Measurements from ENCODE around the gene SEMA5A. TPM values are rescaled to one million over a fixed set of nuclear protein-coding genes. Genes with fewer than 3 reads are reported as not detected.

SEMA5A gene
- total RNA-seq, 1 donor from 2014 or later, result 29.3 TPM

DNA sequence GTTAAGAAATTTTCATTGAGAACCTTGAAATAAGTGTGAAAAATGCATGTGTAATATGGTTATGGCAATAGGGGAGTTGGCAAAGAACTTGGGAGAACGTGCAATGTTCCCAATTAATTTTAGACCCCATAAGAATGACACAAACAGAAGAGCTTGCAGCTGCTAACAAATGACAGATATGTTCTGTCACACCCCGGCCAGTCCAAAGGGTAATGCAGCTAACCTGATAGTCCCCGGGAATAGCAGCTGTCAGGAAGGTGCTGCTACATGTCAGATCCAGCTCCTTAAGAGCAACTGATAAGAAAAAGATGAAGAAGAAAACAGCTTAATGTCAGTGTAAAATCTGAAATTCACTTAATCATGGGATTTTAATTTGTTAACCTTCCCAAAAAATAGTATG, 30.4 kb downstream of the SEMA5A start:
- DNase-seq (ENCODE audit: low spot score), result no peak

DNA sequence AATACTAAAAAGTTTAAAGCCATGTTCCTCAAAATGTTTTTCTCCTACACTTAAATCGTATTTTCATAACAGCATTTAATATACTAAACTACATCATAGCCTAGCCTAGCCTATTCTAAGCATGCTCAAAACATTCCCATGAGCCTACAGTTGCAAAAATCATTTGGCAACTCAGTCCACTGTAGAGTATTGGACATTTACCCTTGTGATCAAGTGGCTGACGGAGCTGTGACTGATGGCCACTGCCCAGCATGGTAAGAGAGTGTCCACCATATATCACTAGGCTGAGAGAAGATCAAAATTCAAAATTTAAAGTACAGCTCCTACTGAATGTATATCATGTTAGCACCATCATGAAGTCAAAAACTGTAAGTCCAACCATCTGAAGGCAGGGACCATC, 30.9 kb downstream of the SEMA5A start:
- DNase-seq (ENCODE audit: low spot score), result no peak

DNA sequence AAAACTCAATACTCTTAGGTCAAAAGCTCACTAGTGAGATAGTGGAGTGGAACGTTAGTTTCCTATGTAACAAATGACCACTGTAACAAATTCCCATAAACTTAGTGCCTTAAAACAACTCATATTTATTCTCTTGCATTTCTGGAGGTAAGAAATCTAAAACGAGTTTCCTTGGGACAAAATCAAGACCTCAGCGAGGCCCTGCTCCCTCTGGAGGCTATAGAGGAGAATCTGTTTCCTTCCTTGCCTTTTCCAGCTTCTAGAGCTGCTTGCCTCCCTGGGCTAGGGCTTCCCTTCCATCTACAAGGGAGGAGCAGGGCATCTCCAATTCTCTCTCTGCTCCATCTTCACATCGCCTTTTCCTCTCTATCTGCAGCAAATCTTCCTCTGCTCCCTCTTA, 32.0 kb downstream of the SEMA5A start:
- no peak for DNase-seq (ENCODE audit: low spot score)

DNA sequence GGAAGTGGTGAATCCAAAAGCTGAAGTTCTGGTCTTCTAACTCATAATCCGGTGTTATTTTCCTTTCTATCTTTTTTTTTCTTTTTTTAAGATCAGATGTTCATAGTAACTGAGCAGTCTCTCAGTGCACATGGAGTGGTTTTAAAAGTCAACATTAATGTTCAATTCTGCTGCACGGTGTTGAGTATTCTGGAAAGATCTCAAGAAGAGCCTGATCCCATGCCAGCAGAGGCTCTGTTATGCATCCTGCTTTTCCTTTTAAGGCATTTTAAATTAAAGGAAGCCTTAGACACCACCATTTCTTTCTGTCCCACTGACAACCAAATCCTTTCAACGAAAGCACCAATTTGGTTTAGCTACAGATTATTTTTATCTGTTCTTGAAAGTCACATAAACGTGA, 33.4 kb downstream of the SEMA5A start:
- no peak for DNase-seq (ENCODE audit: low spot score)

DNA sequence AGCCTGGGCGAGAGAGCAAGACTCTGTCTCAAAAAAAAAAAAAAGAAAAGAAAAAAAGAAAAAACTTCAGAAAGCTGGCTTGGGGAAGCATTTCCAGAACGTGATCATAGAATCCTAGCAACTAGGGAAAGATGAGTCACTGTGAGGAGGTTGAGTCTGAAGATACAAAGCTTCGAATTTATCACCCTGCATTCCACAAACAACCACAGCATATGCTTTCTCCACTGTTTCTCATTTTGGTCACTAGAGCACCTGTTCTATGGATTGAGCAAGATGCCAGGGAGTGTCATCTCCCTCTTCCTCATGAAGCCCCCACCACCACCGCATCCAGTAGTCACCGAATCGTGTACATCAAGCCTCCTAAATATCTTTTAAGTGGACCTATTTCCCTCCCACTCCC, 37.9 kb downstream of the SEMA5A start:
- no peak for DNase-seq (ENCODE audit: low spot score)

DNA sequence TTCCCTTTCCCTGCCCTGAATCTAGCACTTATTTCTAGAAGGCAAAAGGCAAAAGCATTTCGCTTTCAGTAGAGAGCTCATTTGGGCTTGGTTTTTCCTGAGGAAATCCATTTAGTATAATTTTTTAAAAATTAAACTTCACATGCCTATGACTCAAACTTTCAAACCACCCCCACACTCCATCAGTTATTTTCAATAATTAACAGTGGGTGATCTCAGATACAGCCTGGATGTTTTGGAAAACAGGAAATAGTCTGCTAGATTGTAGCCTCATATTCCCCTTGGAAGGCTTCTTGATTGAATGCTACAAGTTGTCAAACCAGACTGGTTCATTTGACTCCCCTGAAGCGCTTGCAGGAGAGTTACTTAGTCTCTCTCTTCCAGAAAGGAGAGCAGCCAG, 40.6 kb downstream of the SEMA5A start:
- DNase-seq (ENCODE audit: low spot score), result no peak

DNA sequence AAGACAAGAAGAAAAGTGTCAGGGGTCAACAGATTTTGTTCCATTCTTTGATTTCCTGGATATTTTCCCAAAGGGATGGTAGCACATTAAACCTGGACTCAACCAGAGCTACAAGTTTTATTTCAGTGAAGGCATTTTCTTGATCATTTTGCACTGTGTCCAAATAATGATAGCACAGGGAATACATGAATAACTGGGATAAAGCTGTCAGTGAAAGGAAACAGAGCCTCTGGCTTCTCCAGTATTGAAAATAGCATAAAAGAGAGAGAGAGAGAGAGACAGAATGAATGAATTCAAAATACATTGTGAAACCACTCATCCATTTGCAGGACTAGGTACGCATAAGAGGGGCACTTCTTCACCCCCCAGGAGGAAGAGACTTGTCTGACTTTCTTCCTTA, 43.0 kb downstream of the SEMA5A start:
- no peak for DNase-seq (ENCODE audit: low spot score)

DNA sequence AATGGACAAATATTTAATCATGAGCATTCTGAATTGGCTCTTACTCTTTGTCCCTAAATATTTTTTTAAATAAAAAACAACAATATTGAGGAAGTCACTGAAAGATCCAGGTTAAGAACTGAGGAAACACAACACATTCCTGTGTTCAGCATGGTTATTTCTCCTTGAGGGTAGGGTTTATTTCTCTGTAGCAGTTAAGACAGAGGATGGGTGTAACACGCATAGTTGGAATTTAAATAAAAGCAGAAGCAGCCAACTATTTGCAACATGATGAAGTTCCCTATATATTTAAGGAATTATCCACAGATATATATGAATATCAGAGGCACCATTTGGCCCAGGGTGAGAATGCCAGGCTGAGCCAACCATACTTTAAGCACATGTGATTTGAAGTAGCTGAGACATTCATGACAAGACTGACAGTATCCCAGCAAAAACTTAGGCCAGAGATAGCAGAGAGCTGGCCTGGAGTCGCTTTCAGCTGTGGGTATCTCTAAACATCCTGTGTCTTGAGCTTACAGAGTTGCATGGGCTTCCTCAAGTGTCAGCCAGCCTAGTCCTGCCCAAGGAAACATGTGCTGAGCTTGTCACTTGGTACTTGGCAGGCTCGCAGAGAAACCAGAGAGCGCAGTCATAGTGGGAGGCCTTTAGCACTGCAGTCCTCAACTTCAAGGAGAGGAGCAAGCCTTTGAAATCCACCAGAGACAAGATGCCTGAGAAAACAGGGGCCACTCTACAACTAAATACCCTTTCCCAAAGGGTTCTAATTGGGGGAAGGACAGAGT, 43.6 kb downstream of the SEMA5A start:
- no peak for DNase-seq (ENCODE audit: low spot score)

DNA sequence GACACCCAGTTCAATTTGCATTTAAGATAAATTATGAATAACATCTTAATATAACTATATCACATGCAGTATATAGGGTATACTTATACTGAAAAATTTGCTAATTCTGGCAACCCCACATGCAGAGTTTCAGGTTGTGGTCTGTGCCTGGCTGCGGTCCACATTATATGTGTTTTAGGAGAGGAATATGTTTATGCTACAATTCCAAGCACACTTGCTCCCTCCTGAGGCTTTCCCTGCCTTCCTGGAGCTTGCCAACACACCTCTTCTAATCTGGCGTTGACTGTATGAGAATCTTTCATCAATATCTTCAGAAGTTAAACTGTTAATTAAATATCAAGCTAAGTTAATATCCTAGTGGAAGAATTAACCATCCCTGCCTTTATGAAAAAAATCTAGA, 45.2 kb downstream of the SEMA5A start:
- DNase-seq (ENCODE audit: low spot score), result no peak

DNA sequence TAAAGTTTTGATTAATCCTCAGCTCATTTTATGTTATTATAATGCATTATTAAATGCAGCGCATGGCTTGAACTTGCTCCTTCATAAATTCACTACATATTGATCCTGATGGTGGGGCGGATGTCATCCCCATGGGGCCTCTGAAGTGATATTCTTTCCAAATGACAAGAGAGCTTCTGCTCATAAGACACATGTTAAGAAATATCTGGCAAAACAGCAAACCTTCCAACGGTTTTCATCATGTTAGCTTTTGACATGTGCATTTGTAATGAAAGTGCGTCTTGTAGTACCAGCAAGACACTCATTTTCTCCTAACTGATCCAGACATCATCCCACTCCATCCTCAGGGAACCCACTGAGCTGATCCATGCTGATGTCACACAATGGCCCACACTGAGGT, 45.7 kb downstream of the SEMA5A start:
- DNase-seq (ENCODE audit: low spot score), result no peak

DNA sequence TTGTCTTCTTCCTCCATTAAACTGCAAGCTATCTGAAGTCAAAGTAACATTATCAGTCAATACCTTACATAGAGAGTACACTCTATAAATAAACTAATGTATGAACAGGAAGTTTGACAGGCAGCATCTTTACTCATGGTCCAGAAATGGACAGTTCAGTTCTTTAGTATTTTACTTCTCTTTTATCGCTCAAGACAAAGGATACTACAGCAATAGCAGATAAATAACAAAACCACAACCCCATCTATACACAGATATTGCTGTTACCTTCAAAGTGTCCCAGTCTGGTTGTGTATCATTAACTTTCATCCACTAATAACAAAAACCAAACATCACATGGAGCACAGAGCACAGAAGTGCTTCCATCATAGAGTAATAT, 46.4 kb downstream of the SEMA5A start:
- no peak for DNase-seq (ENCODE audit: low spot score)

DNA sequence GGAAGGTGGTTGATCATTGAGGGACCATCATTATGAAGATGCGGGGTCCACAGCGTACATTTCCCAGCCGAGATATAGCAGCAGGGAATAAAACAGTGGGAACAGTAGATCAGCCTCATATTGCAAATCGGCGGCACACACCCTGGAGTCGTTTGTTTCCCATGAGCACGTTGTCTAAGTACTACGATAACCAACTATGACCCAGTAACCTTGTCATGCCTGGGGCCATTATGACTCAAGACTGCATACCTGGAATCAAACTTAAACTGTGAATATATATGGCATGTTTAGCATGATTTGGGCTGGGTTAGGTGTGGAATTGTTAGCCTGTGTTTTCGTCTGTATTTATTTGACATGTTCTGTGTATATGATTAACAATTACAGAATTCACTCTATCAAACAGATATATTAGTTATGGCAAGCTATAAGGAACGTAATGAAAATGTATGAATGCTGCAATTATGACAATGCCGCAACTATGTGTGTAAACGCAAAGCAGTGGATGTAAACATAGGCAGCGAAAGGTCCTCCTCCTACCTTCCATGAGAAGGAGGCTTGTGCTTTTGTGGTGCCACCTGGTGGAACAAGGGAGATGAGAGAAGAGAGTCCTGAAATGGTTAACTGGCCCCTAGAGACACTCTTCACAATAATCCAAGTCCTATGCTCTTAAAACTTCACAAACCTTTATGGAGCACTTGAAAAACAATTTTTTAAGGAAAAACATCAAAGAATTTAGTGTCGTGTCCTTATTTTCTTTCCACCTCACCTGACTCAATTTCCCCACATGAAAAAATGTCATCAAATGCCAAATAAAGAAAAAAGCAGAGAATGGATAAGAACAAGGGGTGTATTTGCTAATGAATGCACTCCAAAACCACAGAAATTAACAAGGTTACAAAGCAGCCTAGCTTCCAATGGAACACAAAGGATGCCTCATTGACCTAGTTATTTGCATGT, 47.1 kb downstream of the SEMA5A start:
- DNase-seq (ENCODE audit: low spot score), result no peak

DNA sequence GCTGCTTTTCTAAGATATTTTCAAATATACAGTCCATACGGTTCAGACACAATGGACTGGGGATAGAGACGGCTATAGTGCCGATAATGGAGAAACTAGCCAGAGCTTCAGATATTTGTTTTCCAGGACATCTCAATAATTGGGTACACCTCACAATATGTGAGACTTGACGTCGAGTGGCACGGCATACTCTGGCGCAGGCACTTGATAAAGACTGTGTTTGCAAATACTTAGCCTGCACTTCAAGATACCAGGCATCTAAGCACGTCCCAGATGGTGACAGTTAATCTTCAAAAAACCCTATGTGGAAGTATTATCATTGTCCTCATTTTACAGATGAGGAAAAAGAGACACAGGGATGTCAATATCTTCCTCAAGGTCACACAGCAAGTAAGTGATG, 48.5 kb downstream of the SEMA5A start:
- no peak for DNase-seq (ENCODE audit: low spot score)

DNA sequence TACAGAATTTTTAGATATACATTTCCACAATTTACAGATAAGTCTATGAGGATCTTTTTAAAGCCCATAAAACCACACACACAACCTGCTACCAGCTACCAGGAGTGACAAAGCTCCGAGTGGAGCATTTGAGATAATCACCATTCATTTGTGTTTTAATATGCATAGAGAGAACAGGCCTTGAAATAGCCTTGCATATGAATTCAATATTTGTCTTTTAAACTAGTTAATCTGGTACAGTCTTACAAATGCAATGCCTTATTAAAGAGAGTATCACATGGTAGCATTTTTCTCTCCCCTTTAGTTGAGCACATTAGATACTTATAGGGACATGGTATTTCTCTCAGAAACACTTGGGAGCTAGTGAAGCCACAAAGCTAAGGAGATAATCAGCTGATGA, 49.1 kb downstream of the SEMA5A start:
- DNase-seq (ENCODE audit: low spot score), result no peak

DNA sequence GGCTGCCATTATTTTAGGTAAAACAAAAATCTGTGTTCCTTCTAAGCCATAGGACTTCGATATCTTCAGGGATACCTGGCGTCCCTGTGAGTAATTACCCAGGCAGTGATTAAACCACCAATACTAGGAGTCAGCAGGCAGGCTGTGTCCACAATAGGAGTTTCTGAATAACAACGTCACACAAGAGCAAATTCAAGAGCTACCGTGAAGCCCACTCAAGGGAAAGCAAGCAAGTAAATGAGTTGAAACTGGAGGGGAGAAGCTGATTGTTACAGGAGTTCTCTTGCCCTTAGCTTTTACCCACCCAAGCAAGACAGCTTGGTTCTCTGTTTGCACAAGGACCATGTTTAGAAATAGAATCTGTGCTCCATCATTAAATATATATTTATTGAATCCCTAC, 50.8 kb downstream of the SEMA5A start:
- no peak for DNase-seq (ENCODE audit: low spot score)

DNA sequence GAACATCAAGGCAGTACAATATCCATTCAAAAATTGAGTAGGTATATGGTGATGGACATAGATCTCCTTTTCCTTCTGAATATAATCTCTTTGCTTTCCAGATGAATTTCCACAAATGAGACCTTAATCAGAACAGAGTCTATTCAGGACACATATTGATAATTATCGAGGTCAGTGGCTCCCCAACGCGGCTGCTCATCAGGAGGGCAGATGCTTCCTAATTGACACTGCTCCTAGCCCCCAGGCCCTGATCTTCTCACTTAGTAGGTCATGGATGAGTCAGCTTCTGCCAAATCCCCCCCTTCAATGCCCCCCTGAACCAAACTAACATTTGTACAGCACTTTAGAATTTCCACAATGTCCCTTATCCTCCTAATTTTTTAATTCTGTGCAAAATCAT, 51.6 kb downstream of the SEMA5A start:
- DNase-seq (ENCODE audit: low spot score), result no peak

DNA sequence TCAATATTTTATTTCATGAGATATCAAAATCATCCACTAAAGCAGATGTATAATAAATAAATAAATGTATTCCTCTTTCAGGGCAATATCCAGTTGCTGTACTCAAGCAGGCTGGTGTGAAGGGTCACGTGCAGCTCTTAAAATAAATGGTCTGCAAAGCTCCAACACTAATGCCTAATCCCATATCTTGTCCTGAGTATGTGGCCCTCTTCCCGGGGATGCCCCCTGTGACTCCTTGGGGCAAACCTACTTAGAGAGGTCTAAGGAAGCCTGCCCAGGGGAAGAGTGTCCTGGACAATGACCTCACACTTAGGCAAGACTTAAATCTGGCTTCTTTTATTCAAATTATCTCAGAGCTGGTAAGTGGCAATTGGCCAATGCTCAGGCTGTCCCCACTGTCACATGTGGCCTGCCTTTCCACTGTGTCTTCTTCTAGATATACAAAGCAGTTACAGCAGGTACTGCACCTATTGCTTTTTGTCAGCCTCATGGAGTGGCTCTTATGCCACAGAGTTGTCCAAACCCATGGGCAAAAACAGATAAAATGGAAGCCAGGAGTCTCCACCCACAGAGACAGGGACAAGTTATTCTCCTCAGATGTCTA, 55.3 kb downstream of the SEMA5A start:
- DNase-seq (ENCODE audit: low spot score), result no peak

DNA sequence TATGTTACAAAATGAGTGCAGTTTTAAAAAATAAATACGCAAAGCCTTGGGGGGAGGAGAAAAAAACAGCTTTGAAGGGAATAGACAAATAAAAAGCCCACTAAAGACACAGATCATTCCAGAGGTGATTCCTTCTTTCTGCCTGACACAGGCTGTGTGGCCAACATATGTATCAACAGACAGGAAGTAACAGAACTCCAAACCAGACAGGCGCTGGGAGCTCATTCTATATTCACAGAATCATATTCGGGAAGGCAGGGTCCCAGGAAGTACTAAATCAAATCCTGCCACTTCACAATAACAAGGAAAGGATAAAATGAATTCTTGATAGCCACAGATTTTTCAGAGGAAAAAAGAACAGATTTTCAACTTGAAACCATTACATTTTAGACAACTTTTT, 62.1 kb downstream of the SEMA5A start:
- DNase-seq (ENCODE audit: low spot score), result no peak

DNA sequence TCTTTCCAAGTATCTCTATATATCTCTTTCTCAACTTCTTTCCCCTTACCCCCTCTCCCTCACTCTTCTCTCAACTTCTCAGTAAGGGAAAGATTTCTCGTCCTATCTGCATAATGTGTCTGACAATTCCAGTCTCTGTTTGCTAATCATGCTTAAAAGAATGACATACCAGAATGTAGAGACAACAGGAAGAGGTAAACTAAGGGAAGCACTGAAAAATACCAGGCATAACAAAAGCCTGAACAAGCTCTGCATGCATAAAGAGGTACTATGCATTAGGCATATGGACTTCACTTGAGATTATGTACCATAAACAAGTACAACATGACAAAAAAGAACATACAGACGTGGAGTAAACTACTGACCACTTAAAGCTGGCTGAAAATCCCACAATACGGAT, 62.6 kb downstream of the SEMA5A start:
- DNase-seq (ENCODE audit: low spot score), result no peak

DNA sequence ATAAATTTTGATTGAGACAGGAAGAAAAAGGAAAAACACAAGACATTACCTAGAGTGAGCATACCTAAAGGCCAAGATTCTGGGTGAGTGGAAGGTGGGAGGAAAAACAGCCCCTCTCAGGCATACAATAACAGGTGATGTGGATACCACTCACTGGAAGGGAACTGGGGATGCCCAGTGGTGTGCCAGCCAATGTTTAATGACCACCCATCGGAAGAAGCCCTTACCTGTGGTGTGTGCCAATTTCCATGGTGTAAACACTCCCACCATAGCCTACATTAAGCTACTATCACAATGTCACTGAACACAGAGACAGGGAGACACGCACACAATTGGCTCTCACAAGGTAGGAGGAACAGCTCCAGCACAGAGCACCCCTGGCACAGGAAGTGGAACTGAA, 63.5 kb downstream of the SEMA5A start:
- DNase-seq (ENCODE audit: low spot score), result no peak

DNA sequence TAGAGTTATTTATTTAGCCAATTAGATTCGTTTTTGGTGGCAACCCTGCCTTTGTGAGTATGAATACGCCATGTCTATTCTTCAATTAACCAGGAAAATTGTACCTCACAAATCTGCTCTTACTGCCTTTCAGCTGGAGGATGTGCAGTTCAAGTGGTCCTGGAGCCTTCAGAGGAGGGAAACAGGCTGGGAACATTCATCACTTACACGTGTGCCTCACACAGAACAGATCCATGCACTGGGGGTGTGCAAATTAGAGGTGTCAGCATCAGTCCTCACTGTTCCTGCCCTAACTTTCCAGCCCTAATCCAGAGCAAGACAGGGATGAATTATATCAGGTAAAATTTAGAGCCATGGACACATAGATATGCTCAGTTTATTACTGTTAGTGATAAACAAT, 65.4 kb downstream of the SEMA5A start:
- no peak for DNase-seq (ENCODE audit: low spot score)

DNA sequence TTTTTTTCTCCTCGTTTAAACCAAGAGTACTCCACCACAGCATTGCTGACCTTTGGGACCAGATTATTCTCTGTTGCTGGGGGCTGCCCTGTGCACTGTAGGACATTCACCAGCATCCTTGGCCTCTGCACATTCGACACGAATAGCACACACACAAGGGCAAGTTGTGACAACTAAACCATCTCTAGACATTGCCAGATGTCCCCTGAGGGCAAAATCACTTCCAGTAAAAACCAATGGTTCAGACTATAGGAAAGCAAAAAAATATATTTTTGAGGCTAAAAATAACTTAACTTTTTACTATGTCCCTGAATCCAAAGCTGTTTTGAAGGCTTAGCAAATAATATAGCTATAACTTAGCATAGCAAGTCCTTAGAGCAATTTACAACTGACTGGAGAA, 65.9 kb downstream of the SEMA5A start:
- DNase-seq (ENCODE audit: low spot score), result no peak

DNA sequence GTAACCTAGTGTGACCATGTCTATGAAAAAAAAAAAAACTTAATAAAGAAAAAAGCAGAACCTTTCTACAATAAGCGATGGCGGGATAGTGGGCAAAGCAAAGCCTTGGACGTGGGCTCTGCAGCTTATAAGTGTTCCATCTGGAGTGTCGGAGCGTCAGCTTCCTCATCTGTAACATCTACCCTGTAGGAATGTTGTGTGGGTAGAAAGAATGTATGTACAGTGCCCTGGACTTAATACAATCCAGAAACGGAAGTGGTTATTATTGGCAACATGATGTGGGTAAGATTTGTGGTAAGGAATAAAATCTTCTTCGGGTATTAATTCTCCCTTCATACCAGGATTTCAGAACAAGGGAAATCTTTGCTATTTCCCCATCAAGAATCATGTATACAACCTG, 66.5 kb downstream of the SEMA5A start:
- DNase-seq (ENCODE audit: low spot score), result no peak

Data from mucosa of gallbladder (tissue), 1 donor.